GM12872 (cell line): ENCODE data around the gene SACS.

Experiments used
- TF ChIP-seq, protein P1 (sequence below): IDR thresholded peaks from 3 replicates; pipeline ENCODE4 v1.5.1; 2011; ENCODE audit warnings: low read depth, mild to moderate bottlenecking, low read length, moderate library complexity; ENCODE audit not compliant: insufficient read depth

The SACS gene

GRCh38 chr13:23392925-23393645, 40.4 kb downstream of the SACS start:
- TF ChIP-seq, protein P1, sequence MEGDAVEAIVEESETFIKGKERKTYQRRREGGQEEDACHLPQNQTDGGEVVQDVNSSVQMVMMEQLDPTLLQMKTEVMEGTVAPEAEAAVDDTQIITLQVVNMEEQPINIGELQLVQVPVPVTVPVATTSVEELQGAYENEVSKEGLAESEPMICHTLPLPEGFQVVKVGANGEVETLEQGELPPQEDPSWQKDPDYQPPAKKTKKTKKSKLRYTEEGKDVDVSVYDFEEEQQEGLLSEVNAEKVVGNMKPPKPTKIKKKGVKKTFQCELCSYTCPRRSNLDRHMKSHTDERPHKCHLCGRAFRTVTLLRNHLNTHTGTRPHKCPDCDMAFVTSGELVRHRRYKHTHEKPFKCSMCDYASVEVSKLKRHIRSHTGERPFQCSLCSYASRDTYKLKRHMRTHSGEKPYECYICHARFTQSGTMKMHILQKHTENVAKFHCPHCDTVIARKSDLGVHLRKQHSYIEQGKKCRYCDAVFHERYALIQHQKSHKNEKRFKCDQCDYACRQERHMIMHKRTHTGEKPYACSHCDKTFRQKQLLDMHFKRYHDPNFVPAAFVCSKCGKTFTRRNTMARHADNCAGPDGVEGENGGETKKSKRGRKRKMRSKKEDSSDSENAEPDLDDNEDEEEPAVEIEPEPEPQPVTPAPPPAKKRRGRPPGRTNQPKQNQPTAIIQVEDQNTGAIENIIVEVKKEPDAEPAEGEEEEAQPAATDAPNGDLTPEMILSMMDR: no peak

GRCh38 chr13:23392313-23392712, 41.2 kb downstream of the SACS start:
- TF ChIP-seq, protein P1: no peak

GRCh38 chr13:23391752-23392151, 41.8 kb downstream of the SACS start:
- TF ChIP-seq, protein P1: no peak

- TF ChIP-seq, protein P1: no peak
Observed at GRCh38 chr13:23386533-23386932, 47.0 kb downstream of the SACS start.

DNA sequence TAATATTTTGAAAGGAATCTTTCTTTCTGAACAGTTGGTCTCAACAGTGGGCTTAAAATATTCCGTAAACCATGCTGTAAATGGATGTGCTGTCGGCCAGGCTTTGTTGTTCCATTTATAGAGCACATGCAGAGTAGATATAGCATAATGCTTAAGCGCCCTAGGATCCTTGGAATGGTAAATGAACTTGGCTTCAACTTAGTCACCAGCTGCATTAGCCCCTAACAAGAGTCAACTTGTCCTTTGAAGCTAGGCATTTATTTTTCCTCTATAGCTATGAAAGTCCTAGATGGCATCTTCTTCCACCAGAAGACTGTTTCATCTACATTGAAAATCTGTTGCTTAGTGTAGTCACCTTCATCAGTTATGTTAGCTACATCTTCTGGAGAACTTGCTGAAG, 47.6 kb downstream of the SACS start:
- TF ChIP-seq, protein P1: no peak

DNA sequence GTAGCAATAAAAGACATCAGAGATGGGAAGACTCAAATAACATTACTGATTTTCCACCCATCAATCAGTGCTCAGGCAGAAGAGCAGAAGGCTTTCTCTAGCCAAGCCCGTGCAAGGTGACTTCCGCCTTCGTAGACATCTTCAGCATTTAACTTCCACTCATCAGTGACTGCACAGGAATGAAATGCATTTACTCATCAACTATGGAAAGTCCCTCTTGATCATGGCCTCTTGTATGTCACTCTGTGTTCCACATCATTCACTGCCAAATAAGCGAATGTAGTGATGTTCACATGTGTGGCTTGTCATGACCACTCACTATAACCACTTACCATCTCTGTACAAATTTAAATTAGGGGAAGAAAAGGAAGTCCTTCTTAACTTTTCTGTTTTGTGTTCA, 49.4 kb downstream of the SACS start:
- TF ChIP-seq, protein P1: no peak

DNA sequence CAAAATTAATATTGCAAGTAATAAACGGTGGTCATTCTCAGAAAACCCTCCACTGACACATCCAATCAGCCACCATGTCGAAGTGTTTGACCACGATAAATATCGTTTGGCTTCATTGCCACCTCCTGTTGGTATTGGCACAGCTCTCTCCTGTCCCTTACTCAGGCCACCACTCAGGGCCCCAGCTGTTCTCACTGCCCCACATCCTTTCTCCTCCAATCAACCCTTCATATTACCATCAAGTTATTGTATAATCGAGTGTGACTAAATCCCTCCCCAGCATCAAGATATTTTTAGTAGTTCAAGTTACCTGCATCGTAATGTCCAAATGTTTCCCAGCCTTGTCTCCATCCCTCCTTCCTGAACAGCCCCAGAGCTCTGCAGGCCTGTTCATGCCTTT, 50.4 kb downstream of the SACS start:
- TF ChIP-seq, protein P1: no peak

- TF ChIP-seq, protein P1: no peak
Observed at GRCh38 chr13:23381866-23382265, 51.6 kb downstream of the SACS start.
